ENCODE results near the gene ITGB7. TPM values are rescaled to one million over a fixed set of nuclear protein-coding genes. Genes with fewer than 3 reads are reported as not detected.
A peak's percentile ranks its signal among the peaks of the same experiment; 100 is the strongest.

ITGB7 gene
- total RNA-seq, 1 donor from 2014 or later: not detected

- Mint-ChIP-seq H3K9me3 (no peaks in the 10 kb centered on the region), H3K4me1 (peaks cover 50% of the 10 kb centered on the region), H3K36me3 (peaks cover 2% of the 10 kb centered on the region), H3K27me3 (ENCODE audit: insufficient read depth, low read depth) (peaks cover 39% of the 10 kb centered on the region), H3K27ac (no peak overlapping the region), H3K4me3 (no peak overlapping the region)
- Histone ChIP-seq H3K9ac (no peak overlapping the region), H3K27me3 (no peaks in the 10 kb centered on the region), H3K4me2 (no peak overlapping the region), H3K9me3 (ENCODE audit: low read depth) (no peaks in the 10 kb centered on the region), H3F3A (ENCODE audit: low read depth) (peaks cover 29% of the 10 kb centered on the region), H3K36me3 (no peaks in the 10 kb centered on the region), H3K4me1 (peaks cover 50% of the 10 kb centered on the region), H3K4me3 (no peak overlapping the region), H3K79me2 (ENCODE audit: low read depth) (no peaks in the 10 kb centered on the region), H4K20me1 (ENCODE audit: low read depth) (no peaks in the 10 kb centered on the region), H3K27ac (no peak overlapping the region), H2AFZ (replicated peaks) (no peak overlapping the region)
- no peak for DNase-seq (ENCODE audit: low spot score)
- TF ChIP-seq EZH2 (IDR thresholded peaks at IDR 0.05) (no peak), EZH2phosphoT487 (IDR thresholded peaks at IDR 0.05) (no peak)
- TF ChIP-seq, protein P1, sequence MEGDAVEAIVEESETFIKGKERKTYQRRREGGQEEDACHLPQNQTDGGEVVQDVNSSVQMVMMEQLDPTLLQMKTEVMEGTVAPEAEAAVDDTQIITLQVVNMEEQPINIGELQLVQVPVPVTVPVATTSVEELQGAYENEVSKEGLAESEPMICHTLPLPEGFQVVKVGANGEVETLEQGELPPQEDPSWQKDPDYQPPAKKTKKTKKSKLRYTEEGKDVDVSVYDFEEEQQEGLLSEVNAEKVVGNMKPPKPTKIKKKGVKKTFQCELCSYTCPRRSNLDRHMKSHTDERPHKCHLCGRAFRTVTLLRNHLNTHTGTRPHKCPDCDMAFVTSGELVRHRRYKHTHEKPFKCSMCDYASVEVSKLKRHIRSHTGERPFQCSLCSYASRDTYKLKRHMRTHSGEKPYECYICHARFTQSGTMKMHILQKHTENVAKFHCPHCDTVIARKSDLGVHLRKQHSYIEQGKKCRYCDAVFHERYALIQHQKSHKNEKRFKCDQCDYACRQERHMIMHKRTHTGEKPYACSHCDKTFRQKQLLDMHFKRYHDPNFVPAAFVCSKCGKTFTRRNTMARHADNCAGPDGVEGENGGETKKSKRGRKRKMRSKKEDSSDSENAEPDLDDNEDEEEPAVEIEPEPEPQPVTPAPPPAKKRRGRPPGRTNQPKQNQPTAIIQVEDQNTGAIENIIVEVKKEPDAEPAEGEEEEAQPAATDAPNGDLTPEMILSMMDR (IDR thresholded peaks at IDR 0.05): no peak
These were observed 23.2 kb upstream of the ITGB7 start for GRCh38 chr12:53230108-53230845.

DNA sequence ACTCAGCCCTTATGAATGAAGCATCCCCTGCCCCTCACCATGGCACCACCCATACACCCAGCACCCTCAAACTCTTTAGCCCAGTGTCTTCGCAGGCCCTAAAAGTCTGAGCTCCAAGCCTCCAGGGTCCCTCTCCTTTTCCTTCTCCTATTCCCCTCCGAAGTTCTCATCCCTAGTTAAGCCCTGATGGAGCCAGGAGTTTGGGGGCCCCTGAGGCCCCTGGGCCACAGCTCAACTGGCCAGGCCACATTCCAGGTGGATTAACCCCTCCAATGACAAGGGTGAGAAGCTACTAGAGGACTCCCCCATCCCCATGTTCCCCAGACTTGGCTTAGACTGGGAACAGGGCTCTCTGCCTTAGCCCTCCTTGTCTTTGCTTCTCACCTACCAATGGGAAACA is 22.4 kb upstream of the ITGB7 start:
- Mint-ChIP-seq H3K27ac (no peak overlapping the region), H3K9me3 (no peaks in the 10 kb centered on the region), H3K27me3 (ENCODE audit: insufficient read depth, low read depth) (peaks cover 39% of the 10 kb centered on the region), H3K36me3 (peaks cover 2% of the 10 kb centered on the region), H3K4me1 (peaks cover 51% of the 10 kb centered on the region), H3K4me3 (peak overlapping the region; percentile 39)
- no peaks in the 10 kb centered on the region for H3K36me3 ChIP-seq
- H3F3A ChIP-seq (ENCODE audit: low read depth): peaks cover 35% of the 10 kb centered on the region
- no peak overlapping the region for H2AFZ ChIP-seq (replicated peaks)
- no peaks in the 10 kb centered on the region for H3K9me3 ChIP-seq (ENCODE audit: low read depth)
- H3K27me3 ChIP-seq: no peaks in the 10 kb centered on the region
- H3K27ac ChIP-seq: no peak overlapping the region
- no peaks in the 10 kb centered on the region for H4K20me1 ChIP-seq (ENCODE audit: low read depth)
- peaks cover 50% of the 10 kb centered on the region for H3K4me1 ChIP-seq
- no peak for DNase-seq (ENCODE audit: low spot score)
- H3K4me3 ChIP-seq: no peak overlapping the region
- no peak overlapping the region for H3K9ac ChIP-seq
- H3K4me2 ChIP-seq: no peak overlapping the region
- TF ChIP-seq EZH2phosphoT487 (IDR thresholded peaks at IDR 0.05) (no peak), EZH2 (IDR thresholded peaks at IDR 0.05) (no peak)
- TF ChIP-seq, protein P1 (IDR thresholded peaks at IDR 0.05): no peak
- H3K79me2 ChIP-seq (ENCODE audit: low read depth): no peaks in the 10 kb centered on the region

DNA sequence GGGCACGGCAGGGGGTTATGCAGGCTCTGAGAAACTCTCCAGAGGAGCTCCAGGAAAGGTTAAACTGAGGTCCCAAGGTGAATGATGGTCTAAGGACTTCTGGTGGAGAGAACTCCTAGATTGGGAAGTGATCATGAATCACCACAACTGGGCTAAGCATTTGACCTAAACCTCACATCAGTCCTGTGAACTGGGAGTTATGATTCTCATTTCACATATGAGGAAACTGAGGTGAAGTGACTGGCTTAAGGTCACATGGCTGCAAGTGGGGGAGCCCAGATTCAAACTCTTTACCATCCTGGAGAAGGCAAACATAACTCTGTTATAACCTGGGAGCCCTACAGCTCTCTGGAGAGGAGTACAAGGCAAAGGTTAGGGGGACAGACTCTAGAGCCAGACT is 20.8 kb upstream of the ITGB7 start:
- TF ChIP-seq EZH2phosphoT487 (IDR thresholded peaks at IDR 0.05) (no peak), EZH2 (IDR thresholded peaks at IDR 0.05) (no peak)
- TF ChIP-seq, protein P1 (IDR thresholded peaks at IDR 0.05): no peak
- Histone ChIP-seq H3K36me3 (no peaks in the 10 kb centered on the region), H3K9me3 (ENCODE audit: low read depth) (no peaks in the 10 kb centered on the region), H3K79me2 (ENCODE audit: low read depth) (no peaks in the 10 kb centered on the region), H4K20me1 (ENCODE audit: low read depth) (no peaks in the 10 kb centered on the region), H3K4me2 (no peak overlapping the region), H3K27me3 (no peaks in the 10 kb centered on the region), H2AFZ (replicated peaks) (no peak overlapping the region), H3K4me1 (peaks cover 50% of the 10 kb centered on the region), H3K27ac (no peak overlapping the region), H3F3A (ENCODE audit: low read depth) (peaks cover 38% of the 10 kb centered on the region), H3K9ac (no peak overlapping the region), H3K4me3 (no peak overlapping the region)
- Mint-ChIP-seq H3K27ac (no peak overlapping the region), H3K4me1 (peaks cover 50% of the 10 kb centered on the region), H3K9me3 (no peaks in the 10 kb centered on the region), H3K27me3 (ENCODE audit: insufficient read depth, low read depth) (peaks cover 30% of the 10 kb centered on the region), H3K4me3 (no peak overlapping the region), H3K36me3 (peaks cover 2% of the 10 kb centered on the region)
- no peak for DNase-seq (ENCODE audit: low spot score)
